Fibroblast of villous mesenchyme (primary cell): ENCODE results near the gene CRELD2. TPM values are rescaled to one million over a fixed set of nuclear protein-coding genes. Genes with fewer than 3 reads are reported as not detected.
A peak's percentile ranks its signal among the peaks of the same experiment; 100 is the strongest.

Experiments
- DNase-seq: peaks from one replicate; pipeline ENCODE4 v3.0.0-alpha.2; 2010; ENCODE audit warnings: low read depth
- H3K4me3 ChIP-seq: 2 replicates; pipeline ENCODE4 v1.5.1; 2011; ENCODE audit warnings: low read depth, mild to moderate bottlenecking, low read length
- total RNA-seq: library from RNA; depleted of rRNA; stranded (reverse); fragments of >200 nt; gene quantifications from 2 replicates; pipeline ENCODE4 v1.2.3, GENCODE V29; 2012
- TF ChIP-seq, protein P1 (sequence below): IDR thresholded peaks from 2 replicates; pipeline ENCODE4 v1.5.1; 2012; ENCODE audit warnings: low read depth, mild to moderate bottlenecking, low read length; ENCODE audit not compliant: insufficient read depth

CRELD2 gene
- total RNA-seq, 1 donor = 53.1 TPM

DNA sequence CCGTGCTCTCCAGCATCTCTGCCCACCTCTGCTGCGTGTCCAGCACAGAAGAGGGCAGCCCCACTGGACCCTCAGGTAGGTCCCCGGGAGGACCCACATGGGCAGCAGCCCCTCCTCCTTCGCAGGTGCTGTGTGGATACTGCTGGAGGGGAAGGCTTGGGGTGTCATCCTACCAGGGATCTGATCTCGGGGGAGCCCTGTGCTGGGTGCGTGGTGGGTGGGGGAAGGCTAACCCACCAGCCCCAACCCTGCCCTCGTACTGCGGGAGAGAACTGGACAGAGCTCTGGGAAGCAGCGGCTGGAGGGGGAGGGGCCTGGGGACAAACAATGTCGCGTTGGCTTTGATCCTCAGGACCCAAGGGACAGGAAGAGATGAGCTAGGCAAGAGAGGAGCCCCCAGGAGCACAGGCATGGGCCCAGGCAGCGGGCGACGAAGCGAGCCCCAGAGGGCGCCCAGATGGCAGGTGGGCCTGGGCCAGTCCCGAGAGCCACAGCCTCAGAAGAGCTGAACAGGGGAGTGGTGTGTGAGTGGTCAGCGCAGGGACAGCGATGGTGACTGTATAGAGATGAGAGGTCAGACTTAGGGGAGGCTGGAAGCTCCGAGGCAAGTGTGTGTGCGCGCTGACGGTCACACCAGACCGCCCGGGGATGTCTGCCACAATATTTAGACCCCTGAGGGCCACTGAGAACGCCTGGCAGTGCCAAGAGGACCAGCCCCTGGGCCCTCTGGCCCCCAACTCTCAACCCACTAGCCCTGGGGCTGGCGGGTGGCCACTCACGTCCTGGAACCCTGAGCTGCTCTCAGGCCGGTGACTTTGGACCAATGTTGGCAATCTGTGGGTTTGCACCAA lies 40.7 kb downstream of the CRELD2 start:
- DNase-seq = no peak
- H3K4me3 ChIP-seq = peak overlapping the region; percentile 57
- TF ChIP-seq, protein P1, sequence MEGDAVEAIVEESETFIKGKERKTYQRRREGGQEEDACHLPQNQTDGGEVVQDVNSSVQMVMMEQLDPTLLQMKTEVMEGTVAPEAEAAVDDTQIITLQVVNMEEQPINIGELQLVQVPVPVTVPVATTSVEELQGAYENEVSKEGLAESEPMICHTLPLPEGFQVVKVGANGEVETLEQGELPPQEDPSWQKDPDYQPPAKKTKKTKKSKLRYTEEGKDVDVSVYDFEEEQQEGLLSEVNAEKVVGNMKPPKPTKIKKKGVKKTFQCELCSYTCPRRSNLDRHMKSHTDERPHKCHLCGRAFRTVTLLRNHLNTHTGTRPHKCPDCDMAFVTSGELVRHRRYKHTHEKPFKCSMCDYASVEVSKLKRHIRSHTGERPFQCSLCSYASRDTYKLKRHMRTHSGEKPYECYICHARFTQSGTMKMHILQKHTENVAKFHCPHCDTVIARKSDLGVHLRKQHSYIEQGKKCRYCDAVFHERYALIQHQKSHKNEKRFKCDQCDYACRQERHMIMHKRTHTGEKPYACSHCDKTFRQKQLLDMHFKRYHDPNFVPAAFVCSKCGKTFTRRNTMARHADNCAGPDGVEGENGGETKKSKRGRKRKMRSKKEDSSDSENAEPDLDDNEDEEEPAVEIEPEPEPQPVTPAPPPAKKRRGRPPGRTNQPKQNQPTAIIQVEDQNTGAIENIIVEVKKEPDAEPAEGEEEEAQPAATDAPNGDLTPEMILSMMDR = no peak

DNA sequence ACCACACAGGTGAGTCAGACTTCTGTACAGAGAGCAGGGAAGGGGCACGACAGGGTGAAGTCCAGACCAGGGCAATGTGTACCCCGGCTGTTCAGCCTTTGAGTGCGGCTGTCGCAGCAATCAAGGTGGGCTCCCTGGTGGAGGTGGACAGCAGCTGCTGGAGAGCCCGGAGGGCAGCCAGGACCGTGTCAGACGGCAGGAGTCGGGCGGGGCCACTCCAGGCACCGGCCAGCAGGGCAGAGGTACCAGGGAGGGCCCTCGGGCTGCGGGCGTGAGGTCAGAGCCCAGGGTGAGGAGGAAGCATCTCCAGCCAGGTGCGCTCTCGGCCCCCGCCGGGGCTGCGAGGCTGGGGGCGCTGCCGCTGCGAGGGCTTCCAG lies 41.3 kb downstream of the CRELD2 start:
- TF ChIP-seq, protein P1 = no peak
- no peak for DNase-seq
- peak overlapping the region; percentile 57 for H3K4me3 ChIP-seq

DNA sequence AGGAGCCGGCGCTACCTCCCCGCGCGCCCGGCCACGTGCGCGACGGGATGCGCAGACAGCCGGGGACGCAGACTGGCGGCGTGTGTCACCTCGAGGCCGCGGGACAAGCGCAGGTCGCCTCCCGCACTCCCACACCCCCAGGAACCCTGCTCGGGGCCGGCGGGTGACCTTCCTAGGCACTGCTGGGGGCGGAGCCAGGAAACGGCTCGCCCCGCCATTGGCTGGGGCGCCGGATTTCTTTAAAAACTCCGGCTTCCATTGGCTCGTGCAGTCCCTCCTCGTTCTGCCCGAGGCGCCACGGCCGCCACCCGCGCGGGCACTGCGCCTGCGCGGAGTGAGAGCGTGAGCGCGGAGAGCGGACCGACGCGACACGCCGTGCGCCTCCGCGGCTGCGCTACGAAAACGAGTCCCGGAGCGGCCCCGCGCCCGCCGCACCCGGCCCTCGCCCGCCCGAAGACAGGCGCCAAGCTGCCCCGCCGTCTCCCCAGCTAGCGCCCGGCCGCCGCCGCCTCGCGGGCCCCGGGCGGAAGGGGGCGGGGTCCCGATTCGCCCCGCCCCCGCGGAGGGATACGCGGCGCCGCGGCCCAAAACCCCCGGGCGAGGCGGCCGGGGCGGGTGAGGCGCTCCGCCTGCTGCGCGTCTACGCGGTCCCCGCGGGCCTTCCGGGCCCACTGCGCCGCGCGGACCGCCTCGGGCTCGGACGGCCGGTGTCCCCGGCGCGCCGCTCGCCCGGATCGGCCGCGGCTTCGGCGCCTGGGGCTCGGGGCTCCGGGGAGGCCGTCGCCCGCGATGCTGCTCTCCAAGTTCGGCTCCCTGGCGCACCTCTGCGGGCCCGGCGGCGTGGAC lies 41.9 kb downstream of the CRELD2 start, which contains the start of gene PIM3:
Gene PIM3, plus strand, starts transcription at position 614 of the 846 bp plus-strand sequence. Its CDS starts 176 bp downstream, at position 790.
- peak within 1 kb of the TSS; percentile 81 for H3K4me3 ChIP-seq
- DNase-seq = peak; percentile 95
- TF ChIP-seq, protein P1 = no peak

DNA sequence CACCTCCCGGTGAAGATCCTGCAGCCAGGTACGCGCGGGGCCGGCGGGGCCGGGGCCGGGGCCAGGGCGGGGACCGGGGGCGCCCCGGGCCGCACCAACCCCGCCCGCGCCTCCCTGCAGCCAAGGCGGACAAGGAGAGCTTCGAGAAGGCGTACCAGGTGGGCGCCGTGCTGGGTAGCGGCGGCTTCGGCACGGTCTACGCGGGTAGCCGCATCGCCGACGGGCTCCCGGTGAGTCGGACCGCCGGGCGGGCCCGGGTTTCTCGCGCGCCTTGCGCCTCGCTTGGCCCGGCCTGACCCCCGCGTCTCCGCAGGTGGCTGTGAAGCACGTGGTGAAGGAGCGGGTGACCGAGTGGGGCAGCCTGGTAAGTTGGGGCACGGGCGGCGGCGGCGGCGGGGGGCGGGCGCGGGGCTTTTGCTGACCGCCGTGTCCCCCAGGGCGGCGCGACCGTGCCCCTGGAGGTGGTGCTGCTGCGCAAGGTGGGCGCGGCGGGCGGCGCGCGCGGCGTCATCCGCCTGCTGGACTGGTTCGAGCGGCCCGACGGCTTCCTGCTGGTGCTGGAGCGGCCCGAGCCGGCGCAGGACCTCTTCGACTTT lies 42.7 kb downstream of the CRELD2 start:
- TF ChIP-seq, protein P1 = no peak
- H3K4me3 ChIP-seq = peak overlapping the region; percentile 81
- peak; percentile 53 for DNase-seq

DNA sequence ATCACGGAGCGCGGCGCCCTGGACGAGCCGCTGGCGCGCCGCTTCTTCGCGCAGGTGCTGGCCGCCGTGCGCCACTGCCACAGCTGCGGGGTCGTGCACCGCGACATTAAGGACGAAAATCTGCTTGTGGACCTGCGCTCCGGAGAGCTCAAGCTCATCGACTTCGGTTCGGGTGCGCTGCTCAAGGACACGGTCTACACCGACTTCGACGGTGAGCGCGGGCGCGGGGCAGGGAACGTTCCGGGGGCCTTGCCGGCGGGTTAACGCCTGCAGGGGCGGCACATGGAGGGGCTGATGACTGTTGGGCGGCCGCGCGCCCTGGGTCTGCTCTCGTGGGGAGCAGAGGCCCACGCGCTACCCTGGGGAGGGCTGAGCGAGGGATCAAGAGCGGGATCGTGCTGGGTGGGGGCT lies 43.2 kb downstream of the CRELD2 start:
- DNase-seq = no peak
- TF ChIP-seq, protein P1 = no peak
- H3K4me3 ChIP-seq = peak overlapping the region; percentile 81

DNA sequence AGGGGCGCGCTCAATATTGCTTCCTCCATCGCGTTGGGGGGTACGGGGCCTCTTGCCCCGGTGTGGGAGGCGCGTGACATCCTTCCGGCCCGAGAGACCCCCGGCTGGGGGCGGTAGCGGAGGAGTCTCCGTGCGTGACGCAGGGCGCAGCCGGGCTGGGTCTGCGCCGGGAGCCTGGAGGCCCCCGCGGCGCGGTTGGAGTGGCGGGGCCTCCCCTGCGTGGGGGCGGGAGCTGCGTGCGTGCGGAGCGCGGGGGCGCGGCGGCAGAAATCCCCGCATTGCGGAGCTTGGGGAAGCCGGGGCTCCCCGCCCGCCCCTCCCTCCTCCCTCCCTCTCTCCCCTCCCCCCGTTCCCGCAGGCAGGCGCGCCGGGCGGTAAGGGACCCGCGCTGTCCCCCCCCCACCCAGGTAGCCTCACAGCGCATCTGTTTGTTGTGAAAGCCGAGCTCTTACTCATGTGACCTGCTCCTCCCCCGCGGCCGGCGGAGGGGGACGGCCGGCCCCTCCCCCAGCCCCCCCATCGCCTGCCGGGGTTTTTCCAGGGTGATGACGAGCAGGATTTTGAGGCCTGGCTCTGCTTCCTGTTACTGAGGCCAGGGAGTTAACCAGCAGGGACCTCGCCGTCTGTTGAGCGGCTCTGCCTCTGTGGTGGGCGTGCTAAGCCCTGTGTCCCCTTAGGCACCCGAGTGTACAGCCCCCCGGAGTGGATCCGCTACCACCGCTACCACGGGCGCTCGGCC lies 43.7 kb downstream of the CRELD2 start:
- peak overlapping the region; percentile 81 for H3K4me3 ChIP-seq
- TF ChIP-seq, protein P1 = no peak
- peak; percentile 97 for DNase-seq
